NT2/D1 (cell line): ENCODE results near the gene TBC1D22A.

Source experiments
- SUZ12 ChIP-seq: IDR thresholded peaks from 2 replicates; pipeline ENCODE4 v1.6.1; 2011; ENCODE audit not compliant: insufficient read length, insufficient read depth; ENCODE audit errors: extremely low read depth
- YY1 ChIP-seq: IDR thresholded peaks from 2 replicates; pipeline ENCODE4 v1.6.1; 2011; ENCODE audit not compliant: insufficient read length, insufficient read depth

DNA sequence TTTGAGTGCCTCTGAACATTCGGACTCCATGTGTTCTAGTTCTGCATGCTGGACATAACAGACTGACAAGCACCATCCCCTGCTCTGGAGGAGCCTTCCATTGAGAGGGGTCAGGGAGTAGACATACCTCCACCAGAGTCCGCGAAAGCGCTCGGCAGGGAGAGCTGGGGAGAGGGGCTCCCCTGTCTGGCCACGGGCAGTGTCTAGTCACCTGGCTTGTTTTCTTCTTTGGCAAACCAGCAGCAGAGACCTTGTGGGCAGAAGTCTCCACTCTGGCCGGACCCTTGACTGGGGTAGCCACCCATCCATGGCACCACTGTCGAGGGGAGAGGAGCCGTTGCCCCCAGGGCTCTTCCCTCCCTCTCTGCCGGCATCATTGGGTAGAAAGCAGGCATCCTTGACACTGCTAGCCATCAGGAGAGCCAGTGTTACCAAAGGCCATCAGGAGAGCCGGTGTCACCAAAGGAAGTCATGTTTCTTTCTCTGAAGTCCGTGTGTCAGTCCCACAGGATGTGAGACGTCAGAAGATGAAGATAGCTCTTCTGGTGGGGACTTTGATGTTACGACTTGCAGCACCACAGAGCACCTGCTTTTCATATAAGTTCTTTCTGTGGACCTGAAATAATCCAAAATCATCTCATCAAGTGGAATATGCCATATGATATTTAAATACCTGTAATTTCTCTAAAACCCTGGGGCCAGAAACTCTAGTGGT is 305.6 kb downstream of the TBC1D22A start:
- no peak for TF ChIP-seq YY1
- TF ChIP-seq SUZ12, result no peak
